ENCODE measurements around the gene ATG14. TPM values are rescaled to one million over a fixed set of nuclear protein-coding genes. Genes with fewer than 3 reads are reported as not detected.

The ATG14 gene
- total and polyA plus RNA-seq, 2 of the 13 experiments (the other 11 are each of a cell fraction or from before 2014, with no cell fraction given) = 7.2 to 9.1 TPM

DNA sequence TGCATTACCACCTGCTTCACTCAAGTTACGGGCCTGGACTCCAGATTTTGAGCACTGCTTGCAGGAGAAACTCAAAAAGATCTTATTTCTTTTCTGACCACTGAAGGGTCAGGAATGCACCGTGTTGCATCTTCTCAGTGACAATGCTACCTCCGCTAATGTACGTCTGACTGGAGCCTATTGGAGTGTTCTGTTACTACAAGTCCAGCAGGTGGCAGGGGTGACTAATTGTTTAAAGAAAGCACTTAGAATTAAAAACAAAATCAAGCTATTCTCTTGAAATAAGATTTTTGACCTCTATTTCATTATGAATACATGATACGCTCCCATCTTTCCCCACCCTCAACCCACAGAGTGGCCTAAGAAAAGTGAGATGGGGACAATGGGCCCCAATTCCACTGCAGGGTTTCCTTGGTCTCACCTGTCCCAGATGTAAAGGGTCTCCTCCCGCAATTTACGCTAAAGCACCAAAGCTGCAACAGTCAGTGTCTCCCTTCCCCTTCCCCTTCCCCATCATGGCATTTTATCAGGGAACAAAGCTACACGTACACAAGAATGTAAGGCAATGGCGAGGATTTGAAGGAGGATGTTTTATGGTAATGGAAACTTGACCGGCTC is 26.5 kb upstream of the ATG14 start (continued):
- no peak for TF ChIP-seq SNAPC5 (CRISPR knock-in tag; IDR thresholded peaks at IDR 0.05; ENCODE audit: borderline replicate concordance)
- no peak for TF ChIP-seq MED13 (CRISPR knock-in tag; IDR thresholded peaks at IDR 0.05)
- no peak for TF ChIP-seq NBN (conservative IDR thresholded peaks at IDR 0.05)
- peak; percentile 78 for TF ChIP-seq STAG1 (CRISPR knock-in tag; IDR thresholded peaks at IDR 0.05)
- TF ChIP-seq ZZZ3 (CRISPR knock-in tag; IDR thresholded peaks at IDR 0.05; ENCODE audit: borderline replicate concordance) = no peak
- TF ChIP-seq ZNF232 (CRISPR knock-in tag; IDR thresholded peaks at IDR 0.05; ENCODE audit: borderline replicate concordance) = no peak
- TF ChIP-seq RFX5 (IDR thresholded peaks at IDR 0.05; ENCODE audit: low read depth, low read length) = no peak

- no peaks in the 10 kb centered on the region for H4K20me1 ChIP-seq (ENCODE audit: insufficient read depth, low read length)
- no peaks in the 10 kb centered on the region for H3K36me3 ChIP-seq (replicated peaks in 1 of 2; ENCODE audit: control insufficient read depth in 1 of 2, insufficient read depth in 2 of 2, low read length in 2 of 2)
- DNase-seq (ENCODE audit: low spot score) (no peak), FAIRE-seq (no peak), ATAC-seq (peak; percentile 19; the same call in 2 of the 3 replicates)
- intact Hi-C loops (cut with micrococcal nuclease; ENCODE audit: unreplicated experiment) (loop anchor here (5.0 to 10.0 kb wide), 3 partner anchors 162 to 905 kb away; partner anchors contain the start of gene FBXO34), in situ Hi-C loops (cut with HindIII; ENCODE audit: extremely low pct_ligation_motif_present, low pct_unique_long_range_greater_than_20kb) (loop anchor here (5.0 to 25.0 kb wide), 3 partner anchors 225 to 1038 kb away; no protein-coding TSS in a partner anchor)
- H3K27ac ChIP-seq (ENCODE audit: extremely low read length, insufficient read depth, low read length) = no peak overlapping the region
- WGBS (ENCODE audit: low lambda C conversion rate) = 59% methylated on average over 4 of the region's 4 CpGs
- H3K27me3 ChIP-seq (ENCODE audit: control insufficient read depth in 1 of 2, insufficient read depth in 2 of 2, low read length in 2 of 2) = no peaks in the 10 kb centered on the region
- BruUV-seq (replicated peaks) = no TSS peak
- H2AFZ ChIP-seq (ENCODE audit: low read length) = no peak overlapping the region
- H3K4me3 ChIP-seq (replicated peaks in 1 of 3; ENCODE audit: insufficient read depth in 1 of 3, low read depth in 2 of 3, low read length in 3 of 3) = no peak overlapping the region
- H3K4me2 ChIP-seq (ENCODE audit: low read depth, low read length) = 0 out of 2 replicates have a peak overlapping the region, but pooled peaks have one; percentile 3
- H3K79me2 ChIP-seq (ENCODE audit: insufficient read depth, low read length) = no peaks in the 10 kb centered on the region
- H3K9me3 ChIP-seq (ENCODE audit: low read length) = no peaks in the 10 kb centered on the region
- peaks cover 33% of the 10 kb centered on the region for H3K4me1 ChIP-seq (ENCODE audit: insufficient read depth, low read length)
- ChIA-PET CTCF (ENCODE audit: low intra/inter-chr PET ratio, low total read pairs) (no interaction called here), POLR2A (no interaction called here)
- no peak overlapping the region for H3K9ac ChIP-seq (ENCODE audit: insufficient read depth, low read depth, low read length)
- no peak for TF ChIP-seq NAIF1 (CRISPR knock-in tag; IDR thresholded peaks at IDR 0.05; ENCODE audit: borderline replicate concordance)
- no peak for TF ChIP-seq ZBTB38 (CRISPR knock-in tag; IDR thresholded peaks at IDR 0.05)
- no peak for TF ChIP-seq ZNF569 (CRISPR knock-in tag; IDR thresholded peaks at IDR 0.05; ENCODE audit: borderline replicate concordance)
- TF ChIP-seq ZNF33A (CRISPR knock-in tag; IDR thresholded peaks at IDR 0.05; ENCODE audit: borderline replicate concordance) = no peak
- no peak for TF ChIP-seq ZNF230 (CRISPR knock-in tag; IDR thresholded peaks at IDR 0.05)
- TF ChIP-seq ZNF33B (CRISPR knock-in tag; IDR thresholded peaks at IDR 0.05) = no peak
- no peak for TF ChIP-seq SCMH1 (CRISPR knock-in tag; IDR thresholded peaks at IDR 0.05; ENCODE audit: borderline replicate concordance)
- TF ChIP-seq ZUFSP (CRISPR knock-in tag; IDR thresholded peaks at IDR 0.05; ENCODE audit: borderline replicate concordance) = no peak
- TF ChIP-seq, protein P1, sequence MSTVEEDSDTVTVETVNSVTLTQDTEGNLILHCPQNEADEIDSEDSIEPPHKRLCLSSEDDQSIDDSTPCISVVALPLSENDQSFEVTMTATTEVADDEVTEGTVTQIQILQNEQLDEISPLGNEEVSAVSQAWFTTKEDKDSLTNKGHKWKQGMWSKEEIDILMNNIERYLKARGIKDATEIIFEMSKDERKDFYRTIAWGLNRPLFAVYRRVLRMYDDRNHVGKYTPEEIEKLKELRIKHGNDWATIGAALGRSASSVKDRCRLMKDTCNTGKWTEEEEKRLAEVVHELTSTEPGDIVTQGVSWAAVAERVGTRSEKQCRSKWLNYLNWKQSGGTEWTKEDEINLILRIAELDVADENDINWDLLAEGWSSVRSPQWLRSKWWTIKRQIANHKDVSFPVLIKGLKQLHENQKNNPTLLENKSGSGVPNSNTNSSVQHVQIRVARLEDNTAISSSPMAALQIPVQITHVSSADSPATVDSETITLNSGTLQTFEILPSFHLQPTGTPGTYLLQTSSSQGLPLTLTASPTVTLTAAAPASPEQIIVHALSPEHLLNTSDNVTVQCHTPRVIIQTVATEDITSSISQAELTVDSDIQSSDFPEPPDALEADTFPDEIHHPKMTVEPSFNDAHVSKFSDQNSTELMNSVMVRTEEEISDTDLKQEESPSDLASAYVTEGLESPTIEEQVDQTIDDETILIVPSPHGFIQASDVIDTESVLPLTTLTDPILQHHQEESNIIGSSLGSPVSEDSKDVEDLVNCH (CRISPR knock-in tag; IDR thresholded peaks at IDR 0.05) = no peak
- TF ChIP-seq, protein P2, sequence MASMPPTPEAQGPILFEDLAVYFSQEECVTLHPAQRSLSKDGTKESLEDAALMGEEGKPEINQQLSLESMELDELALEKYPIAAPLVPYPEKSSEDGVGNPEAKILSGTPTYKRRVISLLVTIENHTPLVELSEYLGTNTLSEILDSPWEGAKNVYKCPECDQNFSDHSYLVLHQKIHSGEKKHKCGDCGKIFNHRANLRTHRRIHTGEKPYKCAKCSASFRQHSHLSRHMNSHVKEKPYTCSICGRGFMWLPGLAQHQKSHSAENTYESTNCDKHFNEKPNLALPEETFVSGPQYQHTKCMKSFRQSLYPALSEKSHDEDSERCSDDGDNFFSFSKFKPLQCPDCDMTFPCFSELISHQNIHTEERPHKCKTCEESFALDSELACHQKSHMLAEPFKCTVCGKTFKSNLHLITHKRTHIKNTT (CRISPR knock-in tag; IDR thresholded peaks at IDR 0.05) = no peak
- no peak for TF ChIP-seq ZNF766 (CRISPR knock-in tag; IDR thresholded peaks at IDR 0.05; ENCODE audit: borderline replicate concordance)
- no peak for TF ChIP-seq TBP (CRISPR knock-in tag; IDR thresholded peaks at IDR 0.05)
Measured at GRCh38 chr14:55436931-55437330, 25.3 kb upstream of the ATG14 start.

All from HepG2 (cell line).